IgD-negative memory B cell (primary cell): ENCODE data around the gene GRIA1. TPM values are rescaled to one million over a fixed set of nuclear protein-coding genes. Genes with fewer than 3 reads are reported as not detected.

Experiments used
- H3K27ac Mint-ChIP-seq, 3 donors: one replicate each; pipeline ENCODE4 v1.8.0; 2020 to 2022; ENCODE audit warnings: mild to moderate bottlenecking in 3 of 3, mixed read lengths in 3 of 3, moderate library complexity in 1 of 3
- H3K27me3 Mint-ChIP-seq: one replicate; pipeline ENCODE4 v1.8.0; 2021; ENCODE audit warnings: mixed read lengths
- H3K36me3 Mint-ChIP-seq: one replicate; pipeline ENCODE4 v1.8.0; 2020; ENCODE audit warnings: mild to moderate bottlenecking, mixed read lengths
- H3K4me1 Mint-ChIP-seq, 3 donors: one replicate each; pipeline ENCODE4 v1.8.0; 2020 to 2022; ENCODE audit warnings: mixed read lengths in 3 of 3, mild to moderate bottlenecking in 1 of 3
- H3K4me3 Mint-ChIP-seq, 4 donors: one replicate each; pipeline ENCODE4 v1.8.0; 2020 to 2022; ENCODE audit warnings: mild to moderate bottlenecking in 4 of 4, mixed read lengths in 4 of 4, moderate library complexity in 3 of 4
- H3K9me3 Mint-ChIP-seq, 3 donors: one replicate each; pipeline ENCODE4 v1.8.0; 2020 to 2021; ENCODE audit warnings: mixed read lengths in 3 of 3, mild to moderate bottlenecking in 1 of 3
- polyA plus RNA-seq: library from polyadenylated mRNA; unstranded; fragments of 300-500 nt; fragmentation: Illumina TruSeq; gene quantifications from one replicate; pipeline ENCODE4 v1.2.3, GENCODE V29; 2021

GRIA1 gene
- polyA plus RNA-seq, 1 donor from 2014 or later = not detected

DNA sequence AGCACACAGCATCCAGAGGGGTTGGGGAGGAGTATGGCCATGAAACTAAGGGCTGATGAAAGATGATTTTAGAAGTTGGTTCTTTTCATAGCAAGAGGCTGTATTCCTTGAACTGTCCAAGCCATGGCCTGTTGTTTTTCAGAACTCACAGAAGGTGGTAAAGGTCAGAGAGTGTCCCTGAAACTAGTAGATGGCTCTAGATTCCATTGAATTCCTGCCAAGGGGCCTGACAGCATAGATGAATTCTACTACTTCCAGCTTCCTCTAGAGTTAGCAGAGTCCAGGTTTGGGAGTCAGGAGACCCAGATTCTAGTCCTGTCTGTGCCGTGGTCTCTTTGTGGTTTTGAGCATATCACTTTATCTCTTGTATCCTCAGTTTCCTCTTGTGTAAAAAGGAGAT is 101.6 kb downstream of the GRIA1 start:
- H3K9me3 Mint-ChIP-seq = peaks cover 0 to 2% (median 0%) of the 10 kb centered on the region in 3 donors
- H3K4me3 Mint-ChIP-seq = no peak overlapping the region
- no peaks in the 10 kb centered on the region for H3K36me3 Mint-ChIP-seq
- H3K27me3 Mint-ChIP-seq = no peaks in the 10 kb centered on the region
- H3K27ac Mint-ChIP-seq = no peak overlapping the region
- H3K4me1 Mint-ChIP-seq = no peaks in the 10 kb centered on the region

DNA sequence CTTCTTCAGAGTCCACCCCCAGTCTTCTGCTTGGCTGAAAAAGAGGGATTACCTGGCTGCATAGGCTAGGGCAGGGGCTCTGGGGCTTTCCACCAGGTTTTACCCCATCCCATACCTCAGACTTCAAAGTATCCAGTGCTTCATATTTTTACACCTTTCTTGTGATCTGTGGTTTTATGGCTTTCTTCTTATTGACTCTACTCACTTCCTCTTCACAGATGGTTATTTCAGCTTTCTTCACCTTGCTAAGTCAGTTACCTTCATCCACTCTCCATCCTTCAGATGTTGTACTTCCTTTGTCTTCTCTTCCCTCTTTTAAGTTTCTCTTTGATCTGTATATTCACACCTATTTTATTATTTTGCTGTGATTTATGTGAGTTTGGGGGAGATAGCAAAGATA is 104.3 kb downstream of the GRIA1 start:
- no peak overlapping the region for H3K27ac Mint-ChIP-seq
- no peaks in the 10 kb centered on the region for H3K36me3 Mint-ChIP-seq
- no peak overlapping the region for H3K4me3 Mint-ChIP-seq
- H3K27me3 Mint-ChIP-seq = no peaks in the 10 kb centered on the region
- H3K9me3 Mint-ChIP-seq = peaks cover 0 to 2% (median 2%) of the 10 kb centered on the region in 3 donors
- H3K4me1 Mint-ChIP-seq = no peaks in the 10 kb centered on the region

DNA sequence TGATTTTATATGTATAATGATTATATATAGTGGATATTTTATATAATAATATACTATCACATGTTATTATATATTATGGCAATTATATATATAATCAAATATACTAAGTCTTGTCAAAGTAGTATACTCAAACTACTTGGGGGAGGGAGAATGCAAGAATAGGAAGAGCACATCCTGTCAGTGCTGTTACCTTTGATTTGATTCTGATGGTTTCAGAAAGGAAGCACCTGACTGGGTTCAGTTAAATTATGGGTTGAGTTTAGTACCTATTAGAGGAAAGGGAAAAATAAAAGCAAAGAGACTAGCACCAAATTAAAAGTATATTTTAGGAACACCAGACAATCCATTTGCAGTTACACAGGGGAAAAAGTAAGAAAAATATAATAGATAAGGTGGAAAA is 107.6 kb downstream of the GRIA1 start:
- Mint-ChIP-seq H3K4me3 (peak overlapping the region in 1 of 4 donors; percentile 39), H3K27ac (no peak overlapping the region), H3K36me3 (no peaks in the 10 kb centered on the region), H3K27me3 (no peaks in the 10 kb centered on the region), H3K9me3 (peaks cover 0 to 3% (median 2%) of the 10 kb centered on the region in 3 donors), H3K4me1 (no peaks in the 10 kb centered on the region)

DNA sequence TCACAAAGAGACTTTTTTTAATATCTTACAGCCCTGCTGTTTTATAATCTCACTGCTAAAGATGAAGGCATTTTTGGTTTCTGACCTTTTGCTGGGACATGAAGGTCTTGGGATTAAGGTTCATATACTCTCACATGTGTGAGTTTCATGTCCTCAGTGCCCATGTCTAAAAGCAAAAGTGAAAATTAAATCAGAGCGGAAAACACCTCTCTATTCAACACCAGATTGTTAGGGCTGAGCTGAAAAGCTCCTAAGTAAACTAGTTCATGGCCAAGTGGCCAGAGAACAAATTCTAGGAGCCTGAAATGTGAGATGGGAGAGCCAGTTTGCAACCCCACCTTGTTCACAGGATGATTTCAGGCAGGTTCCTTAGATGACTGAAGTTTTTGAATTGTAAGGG is 110.9 kb downstream of the GRIA1 start:
- Mint-ChIP-seq H3K27ac (no peak overlapping the region), H3K4me1 (no peaks in the 10 kb centered on the region), H3K27me3 (no peaks in the 10 kb centered on the region), H3K4me3 (no peak overlapping the region), H3K36me3 (no peaks in the 10 kb centered on the region), H3K9me3 (peaks cover 0 to 3% (median 2%) of the 10 kb centered on the region in 3 donors)

DNA sequence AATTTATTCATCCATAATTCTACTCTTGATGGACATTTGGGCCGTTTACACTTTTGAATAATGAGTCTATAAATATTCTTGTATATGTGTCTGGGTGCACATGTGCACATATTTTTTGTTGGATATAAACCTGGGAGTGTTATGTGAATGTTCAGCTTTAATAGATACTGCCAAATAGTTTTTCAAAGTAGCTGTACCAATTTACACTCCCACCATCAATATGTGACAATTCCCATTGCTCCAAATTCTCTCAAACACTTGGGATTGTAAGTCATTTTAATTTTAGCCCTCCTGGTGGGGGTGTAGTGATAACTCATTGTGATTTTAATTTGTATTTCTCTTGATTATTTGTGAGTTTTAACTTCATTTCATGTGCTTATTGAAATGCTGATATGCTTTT is 114.9 kb downstream of the GRIA1 start:
- Mint-ChIP-seq H3K9me3 (no peaks in the 10 kb centered on the region), H3K27ac (no peak overlapping the region), H3K36me3 (no peaks in the 10 kb centered on the region), H3K4me1 (peaks cover 0 to 1% (median 0%) of the 10 kb centered on the region in 3 donors), H3K4me3 (no peak overlapping the region), H3K27me3 (no peaks in the 10 kb centered on the region)

DNA sequence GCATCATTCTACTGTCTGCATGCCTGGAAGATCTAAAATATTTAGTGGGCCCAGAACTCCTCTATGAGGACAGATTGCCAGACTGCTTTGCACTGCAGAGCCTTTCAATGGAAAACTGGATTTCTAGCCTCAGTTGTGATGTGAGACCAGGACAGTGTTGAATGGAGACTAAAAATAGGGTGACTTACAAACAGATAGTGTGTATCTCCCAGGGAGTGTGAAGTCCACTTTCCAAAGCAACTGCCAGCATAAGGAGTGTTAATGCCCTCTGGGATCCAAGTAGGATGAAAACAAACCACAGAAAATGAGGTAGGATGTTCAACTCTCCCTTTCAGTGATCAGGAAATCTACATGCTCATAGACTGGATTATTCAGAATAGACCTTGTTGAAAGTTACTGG is 119.5 kb downstream of the GRIA1 start:
- Mint-ChIP-seq H3K4me3 (no peak overlapping the region), H3K36me3 (no peaks in the 10 kb centered on the region), H3K9me3 (no peaks in the 10 kb centered on the region), H3K27ac (no peak overlapping the region), H3K4me1 (peaks cover 0 to 1% (median 0%) of the 10 kb centered on the region in 3 donors), H3K27me3 (no peaks in the 10 kb centered on the region)

DNA sequence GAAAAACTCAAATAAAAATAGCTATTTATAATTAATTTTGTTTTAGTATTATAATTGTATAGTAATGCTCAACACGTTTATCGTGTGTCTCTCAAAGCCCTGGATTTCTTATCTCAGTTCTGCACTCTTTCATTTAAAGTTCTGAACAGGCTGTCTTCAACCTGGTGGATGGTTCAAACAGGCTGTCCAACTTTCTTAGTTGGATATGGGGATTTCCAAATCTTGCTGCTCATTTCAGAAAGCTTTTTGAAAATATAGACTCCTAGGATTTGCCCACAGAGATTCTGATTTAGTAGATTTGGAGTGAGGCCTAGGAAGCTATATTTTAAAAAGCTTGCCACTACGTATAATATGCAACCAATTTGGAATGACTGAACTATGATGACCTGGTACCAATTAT is 120.3 kb downstream of the GRIA1 start:
- Mint-ChIP-seq H3K4me1 (peaks cover 0 to 1% (median 0%) of the 10 kb centered on the region in 3 donors), H3K27ac (no peak overlapping the region), H3K4me3 (no peak overlapping the region), H3K27me3 (no peaks in the 10 kb centered on the region), H3K36me3 (no peaks in the 10 kb centered on the region), H3K9me3 (no peaks in the 10 kb centered on the region)

DNA sequence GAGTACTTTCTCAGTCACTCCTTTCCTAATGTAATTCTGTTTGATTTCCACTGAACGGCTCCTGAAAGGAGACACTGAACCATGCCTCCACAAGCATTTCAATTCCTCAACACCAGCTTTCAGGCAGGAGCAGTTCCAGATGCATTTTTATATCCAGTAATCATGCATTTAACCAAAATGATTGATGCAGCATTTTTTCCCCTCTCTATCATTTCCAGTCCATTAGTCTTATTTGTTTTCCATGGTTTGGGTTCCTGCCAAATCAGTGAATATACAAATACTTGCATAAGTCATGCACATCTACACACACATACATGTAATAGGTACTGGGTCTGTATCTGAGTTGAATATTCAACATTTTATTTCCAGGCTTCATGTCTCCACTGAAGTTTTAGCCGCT is 122.7 kb downstream of the GRIA1 start:
- no peak overlapping the region for H3K4me3 Mint-ChIP-seq
- no peak overlapping the region for H3K27ac Mint-ChIP-seq
- H3K36me3 Mint-ChIP-seq = no peaks in the 10 kb centered on the region
- peaks cover 0 to 1% (median 0%) of the 10 kb centered on the region in 3 donors for H3K4me1 Mint-ChIP-seq
- peaks cover 0 to 3% (median 0%) of the 10 kb centered on the region in 3 donors for H3K9me3 Mint-ChIP-seq
- no peaks in the 10 kb centered on the region for H3K27me3 Mint-ChIP-seq

DNA sequence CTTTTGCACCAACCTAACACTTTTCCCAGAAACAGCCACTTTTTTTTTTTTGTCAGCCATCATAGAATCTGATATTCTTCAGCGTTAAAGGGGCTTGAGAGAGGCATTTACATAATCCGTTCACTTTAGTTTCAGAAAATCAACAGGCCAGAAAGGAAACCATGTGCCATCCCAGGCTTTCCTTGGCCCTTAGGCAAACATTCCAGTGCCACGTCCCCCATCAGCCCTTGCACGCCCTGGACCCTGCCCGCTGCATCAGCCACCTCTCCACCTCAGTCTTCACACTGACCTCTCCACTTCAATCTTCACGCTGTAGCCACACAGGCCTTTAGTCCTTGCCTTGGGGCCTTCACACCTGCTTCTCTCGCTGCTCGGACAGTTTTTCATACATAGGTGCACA is 123.2 kb downstream of the GRIA1 start:
- H3K27me3 Mint-ChIP-seq = no peaks in the 10 kb centered on the region
- no peak overlapping the region for H3K4me3 Mint-ChIP-seq
- no peaks in the 10 kb centered on the region for H3K36me3 Mint-ChIP-seq
- H3K27ac Mint-ChIP-seq = no peak overlapping the region
- H3K9me3 Mint-ChIP-seq = peaks cover 0 to 3% (median 0%) of the 10 kb centered on the region in 3 donors
- peaks cover 0 to 1% (median 0%) of the 10 kb centered on the region in 3 donors for H3K4me1 Mint-ChIP-seq

DNA sequence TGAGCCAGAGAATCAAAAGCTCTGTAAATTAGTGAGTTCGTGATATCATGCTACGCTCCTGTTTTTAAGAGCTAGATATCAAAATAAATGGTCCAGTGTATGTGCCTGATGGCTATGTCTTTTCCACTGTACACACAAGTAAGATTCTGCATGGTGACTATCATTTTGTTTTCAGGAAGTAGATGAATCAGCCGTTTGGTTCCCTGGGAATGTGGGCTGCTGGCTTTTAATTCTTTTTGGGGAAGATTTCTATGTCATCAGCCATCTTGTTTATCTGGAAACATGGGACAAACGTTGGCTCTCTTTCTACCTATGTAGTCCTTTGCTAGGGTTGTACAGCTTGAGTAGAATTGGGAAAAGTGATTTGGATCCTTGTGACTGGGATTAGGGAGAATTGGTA is 126.7 kb downstream of the GRIA1 start:
- no peak overlapping the region for H3K27ac Mint-ChIP-seq
- H3K36me3 Mint-ChIP-seq = no peaks in the 10 kb centered on the region
- H3K27me3 Mint-ChIP-seq = no peaks in the 10 kb centered on the region
- H3K4me3 Mint-ChIP-seq = no peak overlapping the region
- peaks cover 0 to 3% (median 0%) of the 10 kb centered on the region in 3 donors for H3K9me3 Mint-ChIP-seq
- no peaks in the 10 kb centered on the region for H3K4me1 Mint-ChIP-seq

DNA sequence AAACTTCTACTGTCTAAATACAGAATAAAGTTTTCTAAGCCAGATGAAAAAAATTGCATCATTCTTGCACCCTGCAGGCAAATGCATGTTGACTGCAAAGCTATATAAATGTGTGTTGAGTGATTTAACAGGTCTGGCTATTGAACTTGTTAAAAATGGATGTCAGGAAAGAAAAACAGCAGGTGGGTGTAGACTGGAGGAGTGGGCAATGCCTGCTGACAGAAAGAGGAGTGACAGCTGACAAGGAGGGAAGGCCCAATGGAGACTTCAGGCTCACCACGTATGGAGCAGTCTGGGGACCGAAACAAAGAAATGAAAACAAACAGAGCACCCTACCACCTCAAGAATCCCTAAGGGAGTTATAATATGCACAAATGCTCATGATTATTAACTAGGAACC is 127.8 kb downstream of the GRIA1 start:
- Mint-ChIP-seq H3K27ac (no peak overlapping the region), H3K4me3 (no peak overlapping the region), H3K9me3 (peaks cover 0 to 3% (median 0%) of the 10 kb centered on the region in 3 donors), H3K4me1 (no peaks in the 10 kb centered on the region), H3K36me3 (no peaks in the 10 kb centered on the region), H3K27me3 (no peaks in the 10 kb centered on the region)

DNA sequence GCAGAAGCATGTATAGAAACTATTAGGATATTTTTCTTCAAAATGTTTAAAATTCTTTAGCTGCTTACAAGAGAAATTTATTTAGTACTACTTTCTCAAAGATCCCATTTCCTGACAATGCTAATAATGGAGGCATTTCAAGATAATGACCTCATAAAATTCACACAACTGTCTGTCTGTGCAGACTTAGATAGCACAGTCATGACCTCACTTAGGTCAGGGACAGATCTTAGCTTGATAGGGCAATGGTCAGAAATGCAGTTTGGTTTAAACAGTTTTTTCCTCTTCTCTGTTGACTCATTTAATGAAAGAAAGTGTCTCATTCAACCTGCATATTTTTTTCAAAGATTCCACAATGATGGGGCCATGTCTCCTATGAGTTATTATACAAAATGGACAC is 128.4 kb downstream of the GRIA1 start:
- Mint-ChIP-seq H3K4me1 (no peaks in the 10 kb centered on the region), H3K9me3 (peaks cover 0 to 3% (median 0%) of the 10 kb centered on the region in 3 donors), H3K36me3 (no peaks in the 10 kb centered on the region), H3K4me3 (no peak overlapping the region), H3K27me3 (no peaks in the 10 kb centered on the region), H3K27ac (no peak overlapping the region)

DNA sequence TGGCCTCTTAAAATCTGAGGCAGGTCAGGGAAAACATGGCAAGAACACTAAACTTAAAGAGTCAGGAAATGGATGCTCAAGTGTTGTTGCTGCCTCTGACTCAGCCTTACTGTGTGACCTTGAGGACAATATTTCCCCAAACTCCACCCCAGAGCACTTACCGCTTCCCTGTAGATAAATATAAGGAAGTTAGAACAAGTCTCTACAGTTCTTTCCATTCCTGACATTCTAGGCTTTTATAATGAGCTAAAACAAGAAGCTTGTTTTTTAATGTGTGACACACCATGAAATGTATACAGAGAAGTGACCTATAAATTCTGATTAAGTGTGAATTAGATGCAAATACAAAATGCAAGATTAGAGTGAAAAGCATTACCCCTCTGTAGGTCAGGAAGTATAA is 129.3 kb downstream of the GRIA1 start:
- Mint-ChIP-seq H3K4me3 (no peak overlapping the region), H3K27ac (no peak overlapping the region), H3K4me1 (no peaks in the 10 kb centered on the region), H3K9me3 (peaks cover 0 to 3% (median 0%) of the 10 kb centered on the region in 3 donors), H3K36me3 (no peaks in the 10 kb centered on the region), H3K27me3 (no peaks in the 10 kb centered on the region)

DNA sequence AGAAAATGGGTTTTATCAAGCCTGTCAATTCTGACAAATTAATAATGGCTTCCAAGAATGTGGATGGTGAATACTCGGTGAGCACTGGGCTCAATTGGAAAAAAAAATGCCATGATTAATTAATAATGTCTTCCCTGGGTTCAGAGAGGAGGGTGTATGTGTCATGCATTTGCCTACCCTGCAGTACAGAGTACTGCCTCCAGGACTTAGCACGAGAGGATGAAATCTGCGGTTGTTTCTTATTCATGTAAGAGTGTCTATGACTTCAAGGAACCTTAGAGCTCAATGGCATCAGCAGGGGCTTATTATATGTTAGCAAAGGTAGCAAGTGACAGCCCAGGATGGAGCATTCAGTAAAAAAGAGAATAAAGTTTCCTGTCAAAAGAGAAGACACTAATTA is 132.7 kb downstream of the GRIA1 start:
- no peaks in the 10 kb centered on the region for H3K4me1 Mint-ChIP-seq
- no peaks in the 10 kb centered on the region for H3K36me3 Mint-ChIP-seq
- peaks cover 3% of the 10 kb centered on the region for H3K27me3 Mint-ChIP-seq
- H3K27ac Mint-ChIP-seq = no peak overlapping the region
- H3K4me3 Mint-ChIP-seq = no peak overlapping the region
- no peaks in the 10 kb centered on the region for H3K9me3 Mint-ChIP-seq

DNA sequence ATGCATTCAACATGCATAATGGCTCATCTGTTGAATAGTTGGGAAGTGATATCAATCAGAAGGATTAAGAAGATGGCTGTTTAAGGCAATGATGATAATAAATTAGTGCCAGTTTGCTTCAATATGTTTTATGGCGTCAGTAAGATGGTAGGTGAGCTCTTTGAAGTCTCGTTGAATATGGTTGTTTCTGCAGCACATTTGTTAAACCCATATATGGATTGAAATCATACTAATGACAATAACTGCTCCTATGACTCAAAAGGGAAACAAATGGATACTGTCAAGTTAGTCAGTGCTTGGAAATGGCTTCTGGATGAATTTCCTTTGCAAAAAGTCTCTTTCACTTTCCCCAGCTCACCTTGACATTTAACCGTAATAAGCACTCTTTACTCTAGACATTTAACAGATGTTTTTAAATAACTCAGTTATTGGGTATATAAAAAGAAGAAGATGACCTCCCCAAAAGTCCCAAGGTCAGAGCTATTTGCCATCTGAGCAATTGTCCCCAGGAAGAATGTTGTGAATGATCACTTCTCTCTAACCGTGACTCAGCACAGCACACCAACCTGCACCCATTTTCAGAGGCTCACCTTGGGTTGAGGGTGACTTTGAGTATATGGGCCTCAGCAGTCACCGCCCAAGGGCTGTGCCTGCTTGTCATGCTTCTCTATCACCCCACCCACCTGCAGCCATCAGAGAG is 133.4 kb downstream of the GRIA1 start:
- Mint-ChIP-seq H3K4me3 (no peak overlapping the region), H3K27ac (no peak overlapping the region), H3K4me1 (no peaks in the 10 kb centered on the region), H3K36me3 (no peaks in the 10 kb centered on the region), H3K9me3 (no peaks in the 10 kb centered on the region), H3K27me3 (peaks cover 3% of the 10 kb centered on the region)

DNA sequence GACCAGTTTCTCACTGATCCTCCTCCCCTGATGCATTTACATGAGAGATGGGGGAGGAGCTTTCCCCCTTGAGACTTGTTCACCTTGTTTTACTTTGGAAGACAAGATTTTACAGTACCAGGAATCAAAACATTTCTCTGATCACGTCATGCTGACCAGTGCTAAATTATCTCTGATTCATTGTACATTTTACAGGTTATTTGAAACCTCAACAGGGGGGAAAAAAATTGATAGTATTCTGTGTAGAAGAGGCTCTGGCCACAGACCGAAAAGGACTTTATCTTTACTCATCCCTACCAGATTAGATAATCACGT is 133.9 kb downstream of the GRIA1 start:
- H3K36me3 Mint-ChIP-seq = no peaks in the 10 kb centered on the region
- no peaks in the 10 kb centered on the region for H3K4me1 Mint-ChIP-seq
- H3K27me3 Mint-ChIP-seq = peaks cover 3% of the 10 kb centered on the region
- H3K9me3 Mint-ChIP-seq = no peaks in the 10 kb centered on the region
- H3K4me3 Mint-ChIP-seq = no peak overlapping the region
- no peak overlapping the region for H3K27ac Mint-ChIP-seq
